CD4-positive, alpha-beta T cell treated with Interleukin-4 for 4 hours (primary cell): ENCODE results near the gene UBE3B.

ENCODE experiments used
- DNase-seq: peaks from one replicate; pipeline ENCODE4 v3.0.0-alpha.2; 2020

The UBE3B gene

GRCh38 chr12:109497675-109498074, 20.2 kb downstream of the UBE3B start:
- no peak for DNase-seq

GRCh38 chr12:109500406-109501185, 23.2 kb downstream of the UBE3B start:
- DNase-seq = no peak

GRCh38 chr12:109501299-109501698, 23.9 kb downstream of the UBE3B start:
- no peak for DNase-seq

- DNase-seq = no peak
Measured at GRCh38 chr12:109502332-109502731, 24.9 kb downstream of the UBE3B start.

GRCh38 chr12:109503611-109504010, 26.2 kb downstream of the UBE3B start:
- DNase-seq = no peak

- no peak for DNase-seq
Measured at GRCh38 chr12:109504068-109504467, 26.6 kb downstream of the UBE3B start.

GRCh38 chr12:109510196-109510595, 32.8 kb downstream of the UBE3B start:
- no peak for DNase-seq

GRCh38 chr12:109512608-109513007, 35.2 kb downstream of the UBE3B start:
- no peak for DNase-seq

- DNase-seq = no peak
Measured at GRCh38 chr12:109513051-109513450, 35.6 kb downstream of the UBE3B start.

- no peak for DNase-seq
Measured at GRCh38 chr12:109513977-109514376, 36.5 kb downstream of the UBE3B start.

- DNase-seq = no peak
Measured at GRCh38 chr12:109517619-109518018, 40.2 kb downstream of the UBE3B start.

- DNase-seq = peak; percentile 41
Measured at GRCh38 chr12:109518820-109519665, 41.6 kb downstream of the UBE3B start.

- no peak for DNase-seq
Measured at GRCh38 chr12:109519787-109520186, 42.4 kb downstream of the UBE3B start.

- no peak for DNase-seq
Measured at GRCh38 chr12:109521831-109522230, 44.4 kb downstream of the UBE3B start.

- DNase-seq = no peak
Measured at GRCh38 chr12:109523071-109523470, 45.6 kb downstream of the UBE3B start.

- no peak for DNase-seq
Measured at GRCh38 chr12:109523504-109523903, 46.1 kb downstream of the UBE3B start.

GRCh38 chr12:109524466-109525278, 47.2 kb downstream of the UBE3B start:
- no peak for DNase-seq

GRCh38 chr12:109525279-109525585, 47.8 kb downstream of the UBE3B start:
- no peak for DNase-seq

GRCh38 chr12:109527489-109528123, 50.2 kb downstream of the UBE3B start:
- DNase-seq = no peak

GRCh38 chr12:109529691-109530640, 52.5 kb downstream of the UBE3B start:
- DNase-seq = no peak

- DNase-seq = no peak
Measured at GRCh38 chr12:109531411-109531810, 54.0 kb downstream of the UBE3B start.
